HG03565 (cell line): Measurements from ENCODE around the gene ITLN1.
A peak's percentile ranks its signal among the peaks of the same experiment; 100 is the strongest.

Experiments
- ATAC-seq: cut with Tn5 transposase; IDR thresholded peaks from one replicate; pipeline ENCODE4 v1.9.1; 2021; ENCODE audit warnings: mild to moderate bottlenecking, moderate library complexity; ENCODE audit not compliant: unreplicated experiment

The ITLN1 gene

GRCh38 chr1:160858507-160858906 is 26.5 kb downstream of the ITLN1 start:
- ATAC-seq: no peak

DNA sequence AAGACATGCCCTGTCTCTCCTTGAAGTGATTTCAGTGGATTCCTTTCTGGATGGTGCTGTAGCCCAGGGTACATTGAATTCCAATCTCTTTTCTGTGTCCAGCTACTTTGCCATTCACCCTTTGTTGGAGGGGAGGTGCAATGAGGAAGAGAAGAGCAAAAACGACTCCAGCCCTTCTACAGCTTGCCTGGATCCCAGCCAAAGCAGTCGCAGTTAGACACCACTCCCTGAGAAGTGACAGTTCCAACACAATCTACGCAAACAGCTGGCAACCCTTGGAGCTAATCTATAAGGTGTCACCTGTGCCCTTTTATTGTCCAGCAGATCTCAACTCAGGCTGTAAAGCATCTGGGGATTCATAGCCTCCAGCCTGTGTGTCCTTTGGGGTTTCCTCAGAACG is 26.9 kb downstream of the ITLN1 start:
- no peak for ATAC-seq

DNA sequence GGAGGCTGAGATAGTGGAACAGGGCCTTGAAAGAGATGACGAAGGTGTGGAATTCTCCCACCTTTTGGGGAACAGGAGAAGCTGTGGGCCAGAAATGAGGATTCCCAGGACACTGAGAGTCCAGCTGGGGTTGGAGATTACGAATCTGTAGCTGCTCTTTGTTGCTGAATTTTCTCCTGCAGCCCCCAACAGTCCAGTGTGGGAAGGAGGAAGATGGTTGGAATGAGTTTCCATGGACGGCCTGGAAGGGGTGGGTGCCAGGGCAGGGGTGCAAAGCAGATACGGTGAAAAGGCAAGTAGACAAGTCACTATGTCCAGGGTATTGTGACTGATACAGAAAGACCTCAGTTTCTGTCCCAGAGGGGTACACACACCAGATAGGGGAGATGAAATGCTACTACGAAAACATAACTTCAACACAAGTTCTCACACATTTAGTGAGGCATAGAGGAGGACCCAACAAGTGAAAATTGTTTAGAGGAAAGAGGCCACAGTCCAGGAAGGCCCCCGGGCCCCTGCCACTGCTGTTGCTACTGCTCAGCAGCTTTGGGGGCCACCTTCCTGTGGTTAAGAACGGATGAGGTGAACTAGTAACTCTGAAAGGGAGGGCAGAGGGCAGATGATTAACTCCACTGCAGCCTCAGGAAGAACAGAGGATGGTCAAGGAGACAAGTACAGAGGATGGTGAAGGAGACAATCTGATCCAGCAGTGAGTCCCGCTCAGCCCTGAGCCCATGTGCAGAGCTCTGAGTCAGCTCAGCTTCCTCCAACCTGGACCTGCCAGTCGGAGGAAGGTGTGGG is 29.6 kb downstream of the ITLN1 start:
- ATAC-seq: peak; percentile 72

- no peak for ATAC-seq
Measured at GRCh38 chr1:160853754-160854153, 31.2 kb downstream of the ITLN1 start.

- no peak for ATAC-seq
Measured at GRCh38 chr1:160853014-160853413, 32.0 kb downstream of the ITLN1 start.

- ATAC-seq: no peak
Measured at GRCh38 chr1:160850993-160851392, 34.0 kb downstream of the ITLN1 start.

DNA sequence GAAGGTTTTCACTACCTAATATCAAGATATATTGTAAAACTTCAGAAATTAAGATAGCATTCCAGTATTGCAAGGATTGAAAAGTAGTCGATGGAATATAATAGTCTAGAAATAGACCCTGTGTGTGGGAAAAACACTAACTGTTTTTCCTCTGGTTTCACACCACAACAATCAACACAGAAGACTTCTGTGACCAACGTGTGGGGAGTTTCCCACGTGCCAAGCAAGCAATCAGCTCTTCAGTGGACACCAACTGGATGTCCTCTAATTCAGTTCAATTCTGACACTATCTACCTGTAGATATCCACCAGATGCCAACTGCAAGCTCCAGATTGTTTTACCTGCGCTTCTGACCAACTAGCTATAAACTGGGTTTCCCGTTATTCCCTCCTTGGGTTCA is 34.4 kb downstream of the ITLN1 start:
- ATAC-seq: no peak

DNA sequence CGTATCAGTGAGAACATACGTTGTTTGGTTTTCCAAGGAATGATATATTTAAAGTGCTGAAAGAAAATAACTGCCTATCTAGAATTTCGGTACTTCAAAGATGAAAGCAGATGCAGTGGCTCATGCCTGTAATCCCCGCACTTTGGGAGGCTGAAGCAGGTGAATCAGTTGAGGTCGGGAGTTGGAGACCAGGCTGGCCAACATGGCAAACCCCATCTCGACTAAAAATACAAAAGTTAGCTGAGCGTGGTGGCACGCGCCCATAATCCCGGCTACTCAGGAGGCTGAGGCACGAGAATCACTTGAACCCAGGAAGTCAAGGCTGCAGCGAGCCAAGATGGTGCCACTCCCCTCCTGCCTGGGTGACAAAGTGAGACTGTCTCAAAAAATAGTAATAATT is 38.7 kb downstream of the ITLN1 start:
- ATAC-seq: no peak

- no peak for ATAC-seq
Measured at GRCh38 chr1:160844447-160845232, 40.3 kb downstream of the ITLN1 start.

- no peak for ATAC-seq
Measured at GRCh38 chr1:160841079-160841478, 43.9 kb downstream of the ITLN1 start.

- ATAC-seq: no peak
Measured at GRCh38 chr1:160839746-160840145, 45.2 kb downstream of the ITLN1 start.

DNA sequence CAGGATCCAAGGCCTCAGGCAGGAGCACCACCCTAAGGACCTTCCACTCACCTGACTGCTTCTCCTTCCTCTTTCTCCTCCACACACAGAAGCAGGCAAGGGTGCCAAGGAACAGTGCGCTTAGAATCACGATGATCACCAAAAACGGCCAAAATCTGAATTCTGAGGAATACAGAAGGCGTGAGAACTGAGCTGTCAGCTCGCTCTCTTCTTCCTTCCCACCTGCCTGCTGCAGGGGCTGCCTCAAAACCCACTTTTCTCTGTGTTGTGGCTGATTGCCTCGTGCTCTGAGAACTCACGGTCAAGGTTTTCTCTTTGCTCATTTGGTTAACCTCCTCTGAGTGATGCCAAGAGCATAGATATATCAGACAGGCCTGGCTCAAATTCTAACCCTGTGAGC is 46.1 kb downstream of the ITLN1 start:
- no peak for ATAC-seq

DNA sequence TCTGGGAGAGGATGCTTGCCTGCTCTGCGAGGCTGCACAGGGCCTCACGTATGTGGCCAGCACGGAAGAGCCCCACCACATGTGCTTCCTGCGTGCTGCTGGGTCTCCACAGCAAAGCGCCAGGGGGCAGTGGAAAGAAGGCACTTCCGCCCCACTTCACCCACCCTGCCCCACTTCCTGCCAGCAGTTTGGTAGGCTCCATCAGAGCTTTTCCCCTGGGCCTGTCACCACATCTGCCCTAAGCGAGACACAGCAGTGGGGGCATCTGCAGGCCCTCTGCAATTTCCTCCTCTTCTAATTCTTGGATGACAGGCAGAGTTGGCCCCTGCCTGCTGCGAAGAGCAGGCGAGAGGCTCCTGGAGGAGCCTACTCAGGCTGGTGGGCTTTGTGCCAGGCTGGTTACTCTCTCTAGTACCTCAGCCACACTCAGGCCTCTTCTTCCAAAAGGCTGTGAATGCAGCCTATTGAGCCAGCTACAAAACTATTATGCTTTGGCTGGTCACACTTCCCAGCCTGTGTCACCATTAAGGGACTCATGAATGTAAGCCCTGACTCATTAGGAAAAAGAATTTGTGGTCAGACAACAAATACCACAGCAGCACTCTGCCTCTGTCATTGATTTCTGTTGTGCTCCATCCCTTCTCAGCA is 47.3 kb downstream of the ITLN1 start:
- peak; percentile 67 for ATAC-seq

- no peak for ATAC-seq
Measured at GRCh38 chr1:160836981-160837557, 47.9 kb downstream of the ITLN1 start.

DNA sequence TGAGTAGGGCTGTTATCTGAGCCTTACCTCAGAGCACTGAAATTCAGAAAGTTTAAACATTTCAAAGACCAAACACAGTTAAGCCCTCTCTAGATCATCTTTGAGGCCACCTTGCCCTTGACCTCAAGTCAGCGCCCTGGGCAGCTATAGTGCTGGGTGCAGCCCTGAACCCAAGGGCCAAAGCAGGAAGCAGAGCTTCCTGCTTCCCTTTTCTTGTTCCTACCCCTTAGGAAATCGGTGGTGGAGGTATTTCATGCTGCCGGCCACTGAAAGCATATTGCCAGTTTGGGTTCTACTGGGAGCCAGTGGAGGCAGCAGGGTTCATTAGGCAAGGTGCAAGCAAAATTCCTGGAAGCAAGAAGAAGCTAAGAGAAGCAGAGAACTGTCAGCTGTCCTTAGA is 48.4 kb downstream of the ITLN1 start:
- no peak for ATAC-seq

DNA sequence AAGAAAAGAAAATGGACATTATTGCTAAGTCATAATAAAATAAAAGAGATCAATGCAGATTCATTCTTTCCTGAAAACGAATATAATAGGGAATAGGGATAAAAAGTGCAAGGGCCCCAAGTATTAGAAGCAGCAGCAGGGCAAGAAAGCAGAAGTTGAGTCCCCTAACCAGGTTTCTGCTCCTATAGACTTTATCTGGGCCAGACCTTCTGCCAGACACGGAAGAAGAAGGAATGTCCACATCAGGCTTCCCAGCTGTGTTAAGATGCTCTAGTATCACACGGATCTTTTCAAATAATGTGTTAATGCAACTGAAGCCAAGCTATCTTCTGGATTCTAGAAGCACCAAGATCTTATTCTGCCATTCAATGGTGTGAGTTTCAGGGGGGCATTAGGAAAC is 49.2 kb downstream of the ITLN1 start:
- no peak for ATAC-seq

DNA sequence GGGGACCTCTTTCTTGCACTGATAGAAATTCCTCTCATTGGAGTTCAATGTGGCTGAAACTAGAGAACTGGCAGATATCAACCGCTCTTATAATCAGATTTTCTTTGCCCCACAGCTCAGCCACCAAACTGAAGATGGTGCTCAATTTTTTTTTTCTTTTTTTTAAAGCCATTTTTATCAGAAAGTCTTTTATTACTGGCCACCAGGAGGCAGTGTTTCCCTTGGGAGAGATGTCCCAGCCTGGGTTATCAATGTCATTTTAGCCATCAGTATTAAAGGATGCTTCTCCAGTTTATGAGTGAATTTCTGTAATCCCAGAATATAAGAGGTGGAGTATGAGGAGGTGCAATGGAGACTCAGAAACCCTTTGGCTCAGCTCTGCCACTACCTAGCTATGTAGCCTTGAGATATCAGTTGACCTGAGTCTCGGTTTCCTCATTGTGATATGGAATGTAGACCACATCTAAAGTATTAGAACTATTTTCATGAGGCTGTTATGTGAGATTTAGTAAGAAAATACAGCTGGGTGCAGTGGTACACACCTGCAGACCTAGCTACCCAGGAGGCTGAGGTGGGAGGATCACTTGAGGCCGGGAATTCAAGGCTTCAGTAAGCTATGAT is 49.9 kb downstream of the ITLN1 start:
- no peak for ATAC-seq

DNA sequence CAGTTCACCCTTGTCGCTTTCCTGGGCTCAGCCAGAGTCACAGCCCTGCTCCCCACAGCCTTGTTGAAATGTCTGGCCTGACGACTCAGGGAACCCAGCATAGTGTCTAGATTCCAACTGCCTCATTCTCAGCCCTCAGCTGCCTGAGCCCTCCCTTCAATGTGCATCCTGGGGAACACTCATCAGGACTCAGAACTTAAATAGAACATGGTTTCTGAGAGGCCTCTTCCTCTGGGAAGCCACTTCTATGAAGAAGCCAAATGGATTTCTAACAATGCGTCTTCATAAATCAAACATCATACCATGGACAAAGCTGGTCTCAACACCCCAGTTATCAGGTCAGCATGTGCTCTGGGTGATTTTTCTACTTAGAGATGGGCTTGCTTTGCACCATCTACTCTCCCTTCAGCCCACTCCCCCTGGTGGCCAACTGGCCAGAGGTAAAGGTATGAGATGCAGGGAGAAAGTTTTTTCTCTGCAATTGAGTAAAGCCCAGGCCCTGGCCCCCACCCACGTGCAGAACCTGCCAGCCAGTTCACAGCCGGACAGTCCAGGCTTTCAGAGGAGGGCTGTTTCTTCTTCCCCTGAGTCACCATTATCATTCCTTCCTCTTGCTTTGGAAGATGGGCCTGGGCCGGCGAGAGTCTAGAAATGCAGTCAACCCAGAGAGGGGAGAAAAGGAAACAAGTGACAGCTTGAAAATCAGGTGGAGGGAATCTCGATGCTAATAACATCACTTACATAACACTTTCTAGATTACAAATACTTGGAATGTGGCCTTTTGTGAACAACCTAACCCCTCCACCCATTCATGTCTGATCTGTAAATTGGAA is 54.4 kb downstream of the ITLN1 start:
- no peak for ATAC-seq

DNA sequence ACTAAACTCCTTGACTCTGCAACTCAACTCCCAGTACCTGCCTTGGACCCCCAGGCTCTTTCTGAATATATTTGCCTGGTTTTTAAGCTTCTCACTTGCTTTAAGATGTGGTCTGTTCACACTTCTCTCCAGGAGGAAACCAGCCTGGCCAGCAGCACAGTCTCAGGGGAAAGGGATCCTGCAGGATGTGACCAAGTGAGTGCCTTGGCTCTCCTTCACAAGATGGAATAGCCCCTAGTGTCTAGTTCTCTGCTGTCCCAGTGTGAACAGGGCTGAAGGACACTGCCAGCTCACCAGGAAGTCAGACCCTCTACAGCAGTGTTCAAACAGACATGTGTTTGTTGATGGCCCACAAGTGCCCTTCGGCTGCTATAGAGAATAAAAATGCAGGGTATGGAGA is 55.2 kb downstream of the ITLN1 start:
- no peak for ATAC-seq

DNA sequence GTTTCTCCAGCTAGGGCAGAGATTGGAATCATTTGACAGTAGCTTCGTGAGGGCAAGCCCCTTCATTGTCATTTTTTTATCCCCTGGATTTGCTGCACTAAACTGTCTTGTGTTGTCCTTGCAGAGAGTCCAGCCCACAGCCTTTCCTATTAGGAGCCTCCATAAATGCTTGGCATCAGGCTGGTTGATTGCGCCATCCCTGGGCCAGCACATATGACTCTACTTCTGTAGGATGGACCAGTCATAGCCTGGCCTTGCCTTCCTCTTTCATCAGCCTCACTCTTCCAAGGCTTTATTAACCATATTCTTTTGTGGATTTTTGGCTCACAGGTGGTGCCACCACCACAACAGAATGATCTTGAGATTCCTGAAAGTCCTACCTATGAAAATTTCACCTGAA is 57.6 kb downstream of the ITLN1 start:
- no peak for ATAC-seq
